Activated CD4-positive, alpha-beta T cell treated with anti-CD3 and anti-CD28 coated beads, Interleukin-2, amount 50 U/mL, for 16 hours (primary cell): ENCODE results near the gene NCOA1.
"Not testable (repeated sequence)": the region's sequence is repeated elsewhere in the genome, so short reads cannot be mapped to it uniquely, and the experiment has no call there.

Experiments
- DNase-seq: peaks from one replicate; pipeline ENCODE4 v3.0.0-alpha.2; 2020

Gene NCOA1

GRCh38 chr2:24542269-24542872 lies 51.3 kb downstream of the NCOA1 start:
- no peak for DNase-seq

DNA sequence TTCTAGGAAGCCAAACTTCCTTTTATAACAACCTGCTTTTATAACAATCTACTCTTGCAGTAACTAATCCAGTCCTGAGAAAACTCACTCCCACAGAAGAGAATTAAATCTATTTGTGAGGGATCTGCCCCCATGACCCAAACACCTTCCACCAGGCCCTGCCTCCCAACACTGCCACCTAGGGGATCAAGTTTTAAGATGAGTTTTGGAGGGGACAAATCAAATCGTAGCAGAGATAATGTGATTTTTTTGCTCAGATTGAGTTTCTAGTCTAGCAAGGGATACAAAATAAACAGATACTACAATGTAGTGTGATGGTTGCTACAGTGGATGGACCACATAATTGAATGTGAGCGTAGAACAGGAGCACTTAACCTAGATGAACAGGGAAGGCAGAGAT lies 52.2 kb downstream of the NCOA1 start:
- DNase-seq: no peak

DNA sequence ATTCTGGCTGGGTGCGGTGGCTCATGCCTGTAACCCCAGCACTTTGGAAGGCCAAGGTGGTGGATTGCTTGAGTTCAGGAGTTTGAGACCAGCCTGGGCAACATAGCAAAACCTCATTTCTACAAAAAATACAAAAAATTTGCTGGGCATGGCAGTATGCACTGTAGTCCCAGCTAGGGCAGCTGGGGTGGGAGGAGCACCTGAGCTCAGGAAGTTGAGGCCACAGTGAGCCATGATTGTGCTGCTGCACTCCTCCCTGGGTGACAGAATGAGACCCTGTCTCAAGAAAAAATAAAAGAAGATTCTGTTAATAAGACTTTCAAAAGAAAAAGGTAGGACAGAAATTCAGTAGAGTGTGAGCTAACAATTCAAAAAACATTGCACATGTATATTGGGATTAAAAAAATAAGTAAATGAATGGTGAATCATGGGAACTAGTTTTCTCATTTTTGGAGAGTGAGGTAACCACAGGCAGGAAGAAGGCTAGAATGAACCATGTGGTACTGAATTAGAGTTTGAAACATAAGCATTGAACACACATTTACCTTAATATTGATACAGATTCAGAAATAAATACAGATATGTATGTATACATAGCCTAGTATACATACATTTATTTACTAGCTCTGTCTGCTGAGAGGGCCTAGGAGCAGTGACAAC lies 53.5 kb downstream of the NCOA1 start:
- DNase-seq: no peak

DNA sequence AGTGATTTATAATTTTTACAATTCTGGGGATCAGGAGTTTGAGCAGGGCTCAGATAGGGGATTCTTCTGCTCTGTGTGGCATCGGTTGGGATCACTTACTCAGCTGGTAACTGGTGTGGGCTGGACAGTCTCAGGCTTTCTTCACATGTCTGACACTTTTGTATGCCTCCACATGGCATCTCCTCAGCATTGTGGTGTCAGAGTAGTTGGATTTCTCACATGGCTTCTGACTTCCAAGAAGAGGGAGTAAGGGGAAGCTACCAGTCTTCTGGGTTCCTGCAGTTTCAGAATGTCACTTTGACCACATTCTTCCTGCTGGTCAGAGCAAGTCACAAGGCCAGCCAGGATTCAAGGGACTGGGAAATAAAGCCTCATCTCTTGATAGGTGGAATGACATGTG lies 55.6 kb downstream of the NCOA1 start:
- no peak for DNase-seq

GRCh38 chr2:24548058-24548457 lies 57.0 kb downstream of the NCOA1 start:
- DNase-seq: no peak

DNA sequence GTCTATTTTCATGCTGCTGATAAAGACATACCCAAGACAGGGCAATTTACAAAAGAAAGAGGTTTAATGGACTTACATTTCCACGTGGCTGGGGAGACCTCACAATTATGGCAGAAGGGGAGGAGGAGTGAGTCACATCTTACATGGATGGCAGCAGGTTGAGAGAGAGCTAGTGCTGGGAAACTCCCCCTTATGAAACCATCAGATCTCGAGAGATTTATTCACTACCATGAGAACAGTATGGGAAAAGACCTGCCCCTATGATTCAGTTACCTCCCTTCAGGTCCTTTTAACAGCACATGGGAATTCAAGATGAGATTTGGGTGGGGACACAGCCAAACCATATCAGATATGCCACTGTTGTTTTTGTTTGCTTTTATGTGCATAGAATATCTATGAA lies 59.2 kb downstream of the NCOA1 start:
- not testable (repeated sequence) for DNase-seq

DNA sequence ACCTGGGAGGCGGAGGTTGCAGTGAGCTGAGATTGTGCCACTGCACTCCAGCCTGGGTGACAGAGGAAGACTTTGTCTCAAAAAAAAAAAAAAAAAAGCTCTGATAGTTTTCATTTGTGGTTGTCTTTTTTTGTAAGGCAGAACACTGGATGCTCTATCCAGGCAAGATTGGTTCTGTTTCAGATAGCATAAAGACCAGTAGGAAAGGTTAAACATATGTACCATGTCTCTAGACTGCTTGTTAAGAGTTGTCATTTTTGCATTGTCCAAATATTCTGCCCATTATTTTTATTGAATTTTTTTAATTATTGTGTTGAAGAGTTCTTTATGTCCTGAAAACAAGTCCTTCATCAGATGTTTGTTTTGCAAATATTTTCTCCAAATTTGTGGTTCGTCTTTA lies 60.0 kb downstream of the NCOA1 start:
- DNase-seq: no peak

DNA sequence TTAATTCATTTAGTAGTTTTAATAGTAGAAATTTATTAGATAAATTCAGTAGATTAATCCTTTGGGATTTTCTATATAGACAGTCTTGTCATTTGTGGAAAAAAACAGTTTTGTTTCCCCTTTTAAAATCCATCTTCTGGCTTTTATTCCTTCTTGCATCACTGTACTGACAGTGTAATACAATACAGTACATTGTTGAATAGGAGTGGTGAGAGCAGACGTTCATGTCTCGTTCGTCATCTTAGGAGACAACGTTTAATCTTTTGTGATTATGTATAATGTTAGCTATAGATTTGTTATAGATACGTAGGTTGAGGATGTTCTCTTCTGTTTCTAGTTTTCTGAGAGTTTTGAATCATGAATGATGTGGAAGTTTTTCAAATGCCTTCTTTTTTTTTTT lies 61.8 kb downstream of the NCOA1 start:
- no peak for DNase-seq

- no peak for DNase-seq
These were observed 67.9 kb downstream of the NCOA1 start for GRCh38 chr2:24558781-24559472.

- DNase-seq: no peak
These were observed 68.5 kb downstream of the NCOA1 start for GRCh38 chr2:24559473-24560113.

GRCh38 chr2:24565537-24565936 lies 74.5 kb downstream of the NCOA1 start:
- no peak for DNase-seq

DNA sequence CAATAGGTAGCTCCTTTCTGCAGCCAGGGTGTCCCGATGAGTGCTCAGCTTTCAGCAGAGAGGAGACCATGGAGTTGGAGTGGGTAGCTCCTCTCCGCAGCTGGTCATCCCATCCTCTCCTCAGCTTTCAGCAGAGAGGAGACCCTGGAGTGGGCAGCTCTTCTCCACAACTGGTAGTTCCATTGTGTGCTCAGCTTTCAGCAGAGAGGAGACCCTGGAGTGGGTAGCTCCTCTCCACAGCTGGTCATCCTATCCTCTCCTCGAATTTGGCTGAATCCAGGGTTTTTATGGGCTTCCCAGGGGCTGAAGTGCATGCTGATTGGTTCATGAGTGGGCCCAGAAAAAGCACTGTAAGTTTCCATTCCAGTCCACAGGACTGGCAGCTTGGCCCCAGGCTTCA lies 75.2 kb downstream of the NCOA1 start:
- no peak for DNase-seq

DNA sequence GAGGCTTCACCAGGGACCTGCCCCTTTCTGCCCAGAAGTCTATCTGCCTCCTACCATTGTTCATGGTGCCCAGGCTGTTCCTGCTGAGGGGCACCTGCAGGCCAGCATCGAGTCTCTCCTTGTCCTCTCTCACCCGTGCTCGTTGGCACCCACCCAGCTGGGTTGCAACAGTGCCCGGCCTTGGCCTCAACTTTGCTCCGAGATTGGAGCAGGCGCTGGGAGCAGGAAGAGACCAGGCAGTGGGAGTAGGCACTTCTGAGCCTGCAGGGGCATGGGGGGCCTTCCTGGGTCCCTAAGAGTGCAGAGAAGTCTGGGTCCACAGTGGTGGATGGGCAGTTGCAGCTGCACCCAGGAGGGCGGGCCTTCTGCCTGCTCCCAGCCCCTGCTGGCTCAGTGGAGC lies 75.6 kb downstream of the NCOA1 start:
- DNase-seq: no peak

GRCh38 chr2:24568551-24568950 lies 77.5 kb downstream of the NCOA1 start:
- DNase-seq: no peak

DNA sequence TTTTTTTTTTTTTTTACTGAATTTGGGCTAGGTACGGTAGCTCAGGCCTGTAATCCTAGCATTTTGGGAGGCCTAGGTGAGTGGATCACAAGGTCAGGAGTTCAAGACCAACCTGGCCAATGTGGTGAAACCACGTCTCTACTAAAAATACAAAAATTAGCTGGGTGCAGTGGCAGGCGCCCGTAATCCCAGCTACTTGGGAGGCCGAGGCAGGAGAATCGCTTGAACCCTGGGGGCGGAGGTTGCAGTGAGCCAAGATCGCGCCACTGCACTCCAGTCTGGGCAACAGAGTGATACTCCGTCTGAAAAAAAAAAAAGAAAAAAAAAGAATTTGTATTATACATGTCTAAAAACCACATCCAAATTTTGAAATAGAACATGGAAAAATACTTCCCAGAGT lies 78.5 kb downstream of the NCOA1 start:
- DNase-seq: not testable (repeated sequence)

DNA sequence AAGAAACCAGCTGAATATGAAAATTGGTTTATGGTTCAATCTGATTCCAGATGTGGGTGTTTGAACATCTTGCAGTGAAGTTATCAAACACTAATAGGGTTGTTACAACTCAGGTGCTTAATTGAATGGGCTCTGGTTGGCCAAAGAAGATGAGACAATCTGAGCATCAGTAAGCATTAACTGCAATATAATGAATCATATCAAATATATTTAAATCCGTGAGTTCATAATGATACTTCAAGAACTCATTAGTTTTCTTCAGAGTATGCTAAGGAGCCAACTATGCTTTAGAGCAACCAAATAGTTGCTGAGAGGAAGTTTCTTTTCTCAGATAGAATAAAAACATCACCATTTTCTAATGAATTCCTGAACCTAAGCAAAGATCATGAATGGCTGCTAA lies 79.2 kb downstream of the NCOA1 start:
- DNase-seq: no peak

DNA sequence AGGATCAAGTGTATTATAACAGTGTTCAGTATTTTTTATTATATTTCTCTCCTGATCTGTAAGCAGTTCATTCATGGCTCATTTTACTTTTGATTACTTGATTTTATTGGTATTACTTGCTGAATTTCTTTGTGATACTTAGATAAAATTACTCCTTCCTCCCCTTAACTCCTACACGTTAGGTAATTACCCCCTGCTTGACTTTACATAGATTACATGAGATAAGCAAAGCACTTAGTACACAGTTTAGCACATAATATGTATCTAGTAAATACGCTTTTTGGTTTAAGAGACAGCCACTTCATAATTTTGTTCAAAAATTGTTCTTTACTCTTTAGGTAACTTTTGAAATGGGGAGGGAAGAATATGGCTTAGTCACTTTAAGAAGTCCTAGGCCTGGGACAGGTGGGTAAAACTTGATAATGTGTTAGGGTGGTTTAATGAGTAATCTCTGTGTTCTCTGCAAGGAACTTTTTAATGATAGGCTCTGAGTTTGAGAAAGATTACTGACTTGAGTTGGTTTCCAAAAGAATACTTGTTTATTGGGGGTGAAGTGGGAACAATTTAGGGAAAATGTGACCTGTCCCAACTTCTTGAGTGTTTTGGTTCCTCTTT lies 80.9 kb downstream of the NCOA1 start:
- no peak for DNase-seq

GRCh38 chr2:24576146-24576545 lies 85.1 kb downstream of the NCOA1 start:
- peak; percentile 40 for DNase-seq

DNA sequence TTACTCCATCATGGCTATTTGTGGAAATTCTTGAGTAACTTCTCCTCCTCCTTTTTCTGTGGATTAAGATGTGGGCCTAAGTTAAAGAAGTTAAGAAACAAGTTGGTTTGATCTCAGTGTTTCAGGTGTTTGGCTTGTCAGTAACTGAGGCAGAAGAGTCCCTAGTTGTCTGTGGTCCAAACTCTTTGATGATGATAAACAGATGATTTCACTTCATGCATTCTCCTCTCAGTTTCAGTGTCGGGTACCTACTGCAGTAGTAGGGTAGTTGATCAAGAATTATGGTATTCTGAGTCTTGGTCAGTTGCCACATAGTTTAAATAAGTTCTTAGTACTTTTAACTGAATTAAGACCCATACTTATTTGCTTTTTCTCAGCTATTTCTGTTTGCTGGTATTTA lies 85.6 kb downstream of the NCOA1 start:
- peak; percentile 68 for DNase-seq

DNA sequence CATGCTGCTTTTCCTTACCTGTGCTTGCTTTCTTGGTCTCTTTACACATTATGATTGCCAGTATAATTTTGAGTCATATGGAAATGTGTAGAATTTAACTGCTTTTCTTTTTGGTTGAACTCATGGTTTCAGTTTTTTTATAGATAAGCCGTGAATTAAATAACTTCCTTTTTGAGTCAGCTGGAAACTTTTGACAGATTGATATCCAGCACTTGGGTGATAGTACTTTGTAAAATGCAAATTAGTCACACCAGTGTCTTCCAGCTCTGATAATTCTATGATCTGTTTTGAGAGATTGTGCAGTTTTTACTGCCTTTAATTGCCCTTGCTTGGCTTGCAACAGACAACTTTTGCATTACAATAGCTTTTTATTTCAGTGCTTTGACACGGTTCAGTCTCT lies 86.4 kb downstream of the NCOA1 start:
- peak; percentile 92 for DNase-seq

GRCh38 chr2:24579053-24579803 lies 88.2 kb downstream of the NCOA1 start:
- peak; percentile 63 for DNase-seq

- DNase-seq: no peak
These were observed 89.5 kb downstream of the NCOA1 start for GRCh38 chr2:24580561-24580960.

DNA sequence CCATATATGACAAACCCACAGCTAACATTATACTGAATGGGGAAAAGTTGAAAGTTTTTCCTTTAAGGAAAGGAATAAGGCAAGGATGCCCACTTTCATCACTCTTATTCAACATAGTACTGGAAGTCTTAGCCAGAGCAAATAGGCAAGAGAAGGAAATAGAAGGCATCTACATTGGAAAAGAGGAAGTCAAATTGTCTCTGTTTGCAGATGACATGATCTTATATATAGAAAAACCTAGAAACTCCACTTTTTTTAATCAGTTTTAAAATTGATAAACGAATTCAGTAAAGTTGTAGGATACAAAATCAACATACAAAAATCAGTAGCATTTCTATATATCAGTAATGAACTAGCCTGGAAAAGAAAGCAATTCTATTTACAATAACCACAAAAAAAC lies 90.9 kb downstream of the NCOA1 start:
- not testable (repeated sequence) for DNase-seq
